ENCODE measurements around the gene DSG4. TPM values are rescaled to one million over a fixed set of nuclear protein-coding genes. Genes with fewer than 3 reads are reported as not detected.
"Not testable (repeated sequence)": the region's sequence is repeated elsewhere in the genome, so short reads cannot be mapped to it uniquely, and the experiment has no call there.

Gene DSG4
- total RNA-seq (under 0.01 TPM), polyA plus RNA-seq (0.05 TPM)
- long read RNA-seq, donor 1: 0 reads
- long read RNA-seq, donor 2: 0 reads
- long read RNA-seq, donor 3: 0 reads
- long read RNA-seq, donor 4: 0 reads
- long read RNA-seq, donor 5: 0 reads
- long read RNA-seq, donor 6: 0 reads
- long read RNA-seq, donor 7: 0 reads
- long read RNA-seq, donor 8: 0 reads
- long read RNA-seq, donor 9: 0 reads
- long read RNA-seq, donor 10: 0 reads

- no peak within 1 kb of the TSS for H3K4me3 ChIP-seq (ENCODE audit: low read length in 2 of 2)
- no peaks in the 10 kb centered on the region for H3K9me3 ChIP-seq (ENCODE audit: control insufficient read depth in 2 of 2, insufficient read depth in 1 of 2, low read length in 1 of 2)
- H3K4me1 ChIP-seq (ENCODE audit: control insufficient read depth in 2 of 2, insufficient read depth in 2 of 2, low read length in 2 of 2): no peaks in the 10 kb centered on the region
- 94% methylated on average over 3 of the region's 3 CpGs for WGBS
- no peaks in the 10 kb centered on the region for H3K36me3 ChIP-seq (ENCODE audit: control insufficient read depth in 2 of 2, insufficient read depth in 2 of 2, low read length in 1 of 2)
- no peak within 1 kb of the TSS for H3K27ac ChIP-seq (ENCODE audit: low read depth in 1 of 2, low read length in 1 of 2)
- no peaks in the 10 kb centered on the region for H3K27me3 ChIP-seq (ENCODE audit: control insufficient read depth in 2 of 2, insufficient read depth in 1 of 2, low read length in 1 of 2)
- no peak for DNase-seq (ENCODE audit: low read depth in 6 of 9, low spot score in 9 of 9)
Measured at GRCh38 chr18:31376477-31376876, at the start of gene DSG4. Gene DSG4, plus strand, starts transcription at chr18:31376777. Its CDS starts 135 bp downstream, at chr18:31376912.

GRCh38 chr18:31329787-31330438 is 46.7 kb upstream of the DSG4 start:
- Histone ChIP-seq H3K4me1 (ENCODE audit: control insufficient read depth in 2 of 2, insufficient read depth in 2 of 2, low read length in 2 of 2) (no peaks in the 10 kb centered on the region), H3K36me3 (ENCODE audit: control insufficient read depth in 2 of 2, insufficient read depth in 2 of 2, low read length in 1 of 2) (no peaks in the 10 kb centered on the region), H3K4me3 (ENCODE audit: low read length in 2 of 2) (no peak overlapping the region), H3K27ac (ENCODE audit: low read depth in 1 of 2, low read length in 1 of 2) (no peak overlapping the region), H3K9me3 (ENCODE audit: control insufficient read depth in 2 of 2, insufficient read depth in 1 of 2, low read length in 1 of 2) (no peaks in the 10 kb centered on the region), H3K27me3 (ENCODE audit: control insufficient read depth in 2 of 2, insufficient read depth in 1 of 2, low read length in 1 of 2) (no peaks in the 10 kb centered on the region)
- DNase-seq (ENCODE audit: low read depth in 6 of 9, low spot score in 9 of 9): no peak
- 87% methylated on average over 7 of the region's 7 CpGs for WGBS

- Histone ChIP-seq H3K27ac (ENCODE audit: low read depth in 1 of 2, low read length in 1 of 2) (no peak overlapping the region), H3K4me3 (ENCODE audit: low read length in 2 of 2) (no peak overlapping the region), H3K4me1 (ENCODE audit: control insufficient read depth in 2 of 2, insufficient read depth in 2 of 2, low read length in 2 of 2) (no peaks in the 10 kb centered on the region), H3K27me3 (ENCODE audit: control insufficient read depth in 2 of 2, insufficient read depth in 1 of 2, low read length in 1 of 2) (no peaks in the 10 kb centered on the region), H3K9me3 (ENCODE audit: control insufficient read depth in 2 of 2, insufficient read depth in 1 of 2, low read length in 1 of 2) (no peaks in the 10 kb centered on the region), H3K36me3 (ENCODE audit: control insufficient read depth in 2 of 2, insufficient read depth in 2 of 2, low read length in 1 of 2) (no peaks in the 10 kb centered on the region)
- DNase-seq (ENCODE audit: low read depth in 6 of 9, low spot score in 9 of 9): no peak
- WGBS: 88% methylated on average over 4 of the region's 4 CpGs
Measured at GRCh38 chr18:31343454-31343853, 33.1 kb upstream of the DSG4 start.

GRCh38 chr18:31353336-31353735 is 23.2 kb upstream of the DSG4 start:
- WGBS: 89% methylated on average over 4 of the region's 17 CpGs
- not testable (repeated sequence) for DNase-seq (ENCODE audit: low read depth in 6 of 9, low spot score in 9 of 9); H3K36me3 ChIP-seq (ENCODE audit: control insufficient read depth in 2 of 2, insufficient read depth in 2 of 2, low read length in 1 of 2)

GRCh38 chr18:31354990-31355389 is 21.6 kb upstream of the DSG4 start:
- Histone ChIP-seq H3K27me3 (ENCODE audit: control insufficient read depth in 2 of 2, insufficient read depth in 1 of 2, low read length in 1 of 2) (no peaks in the 10 kb centered on the region), H3K36me3 (ENCODE audit: control insufficient read depth in 2 of 2, insufficient read depth in 2 of 2, low read length in 1 of 2) (no peaks in the 10 kb centered on the region), H3K27ac (ENCODE audit: low read depth in 1 of 2, low read length in 1 of 2) (no peak overlapping the region), H3K4me3 (ENCODE audit: low read length in 2 of 2) (no peak overlapping the region), H3K9me3 (ENCODE audit: control insufficient read depth in 2 of 2, insufficient read depth in 1 of 2, low read length in 1 of 2) (no peaks in the 10 kb centered on the region), H3K4me1 (ENCODE audit: control insufficient read depth in 2 of 2, insufficient read depth in 2 of 2, low read length in 2 of 2) (no peaks in the 10 kb centered on the region)
- 97% methylated on average over 8 of the region's 8 CpGs for WGBS
- DNase-seq (ENCODE audit: low read depth in 6 of 9, low spot score in 9 of 9): no peak

More at GRCh38 chr18:31353336-31353735, 23.2 kb upstream of the DSG4 start:
- not testable (repeated sequence) for H3K9me3 ChIP-seq (ENCODE audit: control insufficient read depth in 2 of 2, insufficient read depth in 1 of 2, low read length in 1 of 2); H3K27me3 ChIP-seq (ENCODE audit: control insufficient read depth in 2 of 2, insufficient read depth in 1 of 2, low read length in 1 of 2); H3K4me1 ChIP-seq (ENCODE audit: control insufficient read depth in 2 of 2, insufficient read depth in 2 of 2, low read length in 2 of 2); H3K27ac ChIP-seq (ENCODE audit: low read depth in 1 of 2, low read length in 1 of 2); H3K4me3 ChIP-seq (ENCODE audit: low read length in 2 of 2)

GRCh38 chr18:31356025-31356424 is 20.6 kb upstream of the DSG4 start:
- DNase-seq (ENCODE audit: low read depth in 6 of 9, low spot score in 9 of 9): no peak
- Histone ChIP-seq H3K4me3 (ENCODE audit: low read length in 2 of 2) (no peak overlapping the region), H3K27ac (ENCODE audit: low read depth in 1 of 2, low read length in 1 of 2) (no peak overlapping the region), H3K36me3 (ENCODE audit: control insufficient read depth in 2 of 2, insufficient read depth in 2 of 2, low read length in 1 of 2) (no peaks in the 10 kb centered on the region), H3K9me3 (ENCODE audit: control insufficient read depth in 2 of 2, insufficient read depth in 1 of 2, low read length in 1 of 2) (no peaks in the 10 kb centered on the region), H3K27me3 (ENCODE audit: control insufficient read depth in 2 of 2, insufficient read depth in 1 of 2, low read length in 1 of 2) (no peaks in the 10 kb centered on the region), H3K4me1 (ENCODE audit: control insufficient read depth in 2 of 2, insufficient read depth in 2 of 2, low read length in 2 of 2) (no peaks in the 10 kb centered on the region)
- 93% methylated on average over 5 of the region's 5 CpGs for WGBS

- Histone ChIP-seq H3K27ac (ENCODE audit: low read depth in 1 of 2, low read length in 1 of 2) (no peak overlapping the region), H3K4me3 (ENCODE audit: low read length in 2 of 2) (no peak overlapping the region), H3K27me3 (ENCODE audit: control insufficient read depth in 2 of 2, insufficient read depth in 1 of 2, low read length in 1 of 2) (no peaks in the 10 kb centered on the region), H3K4me1 (ENCODE audit: control insufficient read depth in 2 of 2, insufficient read depth in 2 of 2, low read length in 2 of 2) (no peaks in the 10 kb centered on the region), H3K9me3 (ENCODE audit: control insufficient read depth in 2 of 2, insufficient read depth in 1 of 2, low read length in 1 of 2) (no peaks in the 10 kb centered on the region), H3K36me3 (ENCODE audit: control insufficient read depth in 2 of 2, insufficient read depth in 2 of 2, low read length in 1 of 2) (no peaks in the 10 kb centered on the region)
- DNase-seq (ENCODE audit: low read depth in 6 of 9, low spot score in 9 of 9): no peak
- WGBS: 96% methylated on average over 4 of the region's 4 CpGs
Measured at GRCh38 chr18:31364190-31364589, 12.4 kb upstream of the DSG4 start.

GRCh38 chr18:31369478-31369877 is 7.1 kb upstream of the DSG4 start:
- Histone ChIP-seq H3K27me3 (ENCODE audit: control insufficient read depth in 2 of 2, insufficient read depth in 1 of 2, low read length in 1 of 2) (no peaks in the 10 kb centered on the region), H3K27ac (ENCODE audit: low read depth in 1 of 2, low read length in 1 of 2) (no peak overlapping the region), H3K36me3 (ENCODE audit: control insufficient read depth in 2 of 2, insufficient read depth in 2 of 2, low read length in 1 of 2) (no peaks in the 10 kb centered on the region), H3K4me3 (ENCODE audit: low read length in 2 of 2) (no peak overlapping the region), H3K9me3 (ENCODE audit: control insufficient read depth in 2 of 2, insufficient read depth in 1 of 2, low read length in 1 of 2) (no peaks in the 10 kb centered on the region), H3K4me1 (ENCODE audit: control insufficient read depth in 2 of 2, insufficient read depth in 2 of 2, low read length in 2 of 2) (no peaks in the 10 kb centered on the region)
- no peak for DNase-seq (ENCODE audit: low read depth in 6 of 9, low spot score in 9 of 9)

- no peaks in the 10 kb centered on the region for H3K4me1 ChIP-seq (ENCODE audit: control insufficient read depth in 2 of 2, insufficient read depth in 2 of 2, low read length in 2 of 2)
- no peaks in the 10 kb centered on the region for H3K27me3 ChIP-seq (ENCODE audit: control insufficient read depth in 2 of 2, insufficient read depth in 1 of 2, low read length in 1 of 2)
- H3K4me3 ChIP-seq (ENCODE audit: low read length in 2 of 2): no peak overlapping the region
- no peaks in the 10 kb centered on the region for H3K36me3 ChIP-seq (ENCODE audit: control insufficient read depth in 2 of 2, insufficient read depth in 2 of 2, low read length in 1 of 2)
- no peak overlapping the region for H3K27ac ChIP-seq (ENCODE audit: low read depth in 1 of 2, low read length in 1 of 2)
- H3K9me3 ChIP-seq (ENCODE audit: control insufficient read depth in 2 of 2, insufficient read depth in 1 of 2, low read length in 1 of 2): no peaks in the 10 kb centered on the region
- no peak for DNase-seq (ENCODE audit: low read depth in 6 of 9, low spot score in 9 of 9)
Measured at GRCh38 chr18:31371989-31372388, 4.6 kb upstream of the DSG4 start.
